ENCODE measurements around the gene MS4A6E. TPM values are rescaled to one million over a fixed set of nuclear protein-coding genes. Genes with fewer than 3 reads are reported as not detected.

Gene MS4A6E
- total RNA-seq, 1 experiment from 2014 or later = not detected

DNA sequence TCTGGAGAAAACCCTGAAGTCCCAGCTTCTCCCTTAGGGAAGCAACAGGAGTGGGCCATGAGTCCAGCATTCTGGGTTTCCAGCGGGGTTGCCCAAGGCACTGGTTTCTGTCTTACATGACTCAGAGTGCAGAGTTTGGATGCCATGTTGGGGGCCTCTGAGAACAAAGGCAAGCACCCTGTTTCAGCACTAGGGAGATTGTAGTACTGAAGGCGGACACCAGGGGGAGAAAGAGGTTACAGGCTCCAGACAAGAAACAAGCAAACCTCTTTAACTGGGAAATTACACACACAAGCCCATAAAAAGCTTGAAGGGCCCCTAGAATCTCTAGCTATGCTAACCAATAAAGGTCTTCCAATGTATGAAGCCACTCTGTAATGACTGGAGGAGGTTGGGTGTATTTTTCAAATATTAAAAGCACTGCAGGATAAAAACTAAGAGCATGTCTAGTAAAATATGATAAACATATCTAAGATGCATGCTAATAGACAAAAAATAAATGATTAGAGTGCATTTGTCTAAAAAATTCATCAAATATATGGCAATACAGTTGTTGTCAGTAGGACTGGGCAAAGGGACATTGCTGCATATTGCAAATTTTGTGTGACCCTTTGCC, 7.1 kb downstream of the MS4A6E start:
- no TSS peak for BruUV-seq (replicated peaks)
- no peak overlapping the region for H3K27ac ChIP-seq
- no peak overlapping the region for H3K4me3 ChIP-seq
- intact Hi-C loops (cut with micrococcal nuclease; ENCODE audit: unreplicated experiment) = loop anchor here (10.0 kb wide), 1 partner anchor 151 kb away; no protein-coding TSS in a partner anchor
- ChIA-PET CTCF (no interaction called here), POLR2A (ENCODE audit: unreplicated experiment) (no interaction called here)
- TF ChIP-seq EZH2 (IDR thresholded peaks at IDR 0.05; ENCODE audit: low read depth) = no peak
- TF ChIP-seq, protein P1, sequence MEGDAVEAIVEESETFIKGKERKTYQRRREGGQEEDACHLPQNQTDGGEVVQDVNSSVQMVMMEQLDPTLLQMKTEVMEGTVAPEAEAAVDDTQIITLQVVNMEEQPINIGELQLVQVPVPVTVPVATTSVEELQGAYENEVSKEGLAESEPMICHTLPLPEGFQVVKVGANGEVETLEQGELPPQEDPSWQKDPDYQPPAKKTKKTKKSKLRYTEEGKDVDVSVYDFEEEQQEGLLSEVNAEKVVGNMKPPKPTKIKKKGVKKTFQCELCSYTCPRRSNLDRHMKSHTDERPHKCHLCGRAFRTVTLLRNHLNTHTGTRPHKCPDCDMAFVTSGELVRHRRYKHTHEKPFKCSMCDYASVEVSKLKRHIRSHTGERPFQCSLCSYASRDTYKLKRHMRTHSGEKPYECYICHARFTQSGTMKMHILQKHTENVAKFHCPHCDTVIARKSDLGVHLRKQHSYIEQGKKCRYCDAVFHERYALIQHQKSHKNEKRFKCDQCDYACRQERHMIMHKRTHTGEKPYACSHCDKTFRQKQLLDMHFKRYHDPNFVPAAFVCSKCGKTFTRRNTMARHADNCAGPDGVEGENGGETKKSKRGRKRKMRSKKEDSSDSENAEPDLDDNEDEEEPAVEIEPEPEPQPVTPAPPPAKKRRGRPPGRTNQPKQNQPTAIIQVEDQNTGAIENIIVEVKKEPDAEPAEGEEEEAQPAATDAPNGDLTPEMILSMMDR (conservative IDR thresholded peaks at IDR 0.05) = peak; percentile 93
- H3F3A ChIP-seq (ENCODE audit: insufficient read depth, low read depth) = no peaks in the 10 kb centered on the region
- no peak overlapping the region for H2AFZ ChIP-seq
- H3K4me1 ChIP-seq (replicated peaks; ENCODE audit: insufficient read depth) = no peaks in the 10 kb centered on the region
- peak in 1 of 2 experiments; percentile 50 for DNase-seq
- no peaks in the 10 kb centered on the region for H3K27me3 ChIP-seq (ENCODE audit: insufficient read depth, low read depth)
- H3K9me2 ChIP-seq (ENCODE audit: insufficient read depth) = no peaks in the 10 kb centered on the region
- H3K36me3 ChIP-seq (ENCODE audit: low read depth) = no peaks in the 10 kb centered on the region
- H3K4me2 ChIP-seq = no peak overlapping the region
- H3K9me3 ChIP-seq (ENCODE audit: insufficient read depth, low read depth) = no peaks in the 10 kb centered on the region
- H3K79me2 ChIP-seq (ENCODE audit: low read depth) = no peaks in the 10 kb centered on the region
- H4K20me1 ChIP-seq (ENCODE audit: insufficient read depth) = no peaks in the 10 kb centered on the region

DNA sequence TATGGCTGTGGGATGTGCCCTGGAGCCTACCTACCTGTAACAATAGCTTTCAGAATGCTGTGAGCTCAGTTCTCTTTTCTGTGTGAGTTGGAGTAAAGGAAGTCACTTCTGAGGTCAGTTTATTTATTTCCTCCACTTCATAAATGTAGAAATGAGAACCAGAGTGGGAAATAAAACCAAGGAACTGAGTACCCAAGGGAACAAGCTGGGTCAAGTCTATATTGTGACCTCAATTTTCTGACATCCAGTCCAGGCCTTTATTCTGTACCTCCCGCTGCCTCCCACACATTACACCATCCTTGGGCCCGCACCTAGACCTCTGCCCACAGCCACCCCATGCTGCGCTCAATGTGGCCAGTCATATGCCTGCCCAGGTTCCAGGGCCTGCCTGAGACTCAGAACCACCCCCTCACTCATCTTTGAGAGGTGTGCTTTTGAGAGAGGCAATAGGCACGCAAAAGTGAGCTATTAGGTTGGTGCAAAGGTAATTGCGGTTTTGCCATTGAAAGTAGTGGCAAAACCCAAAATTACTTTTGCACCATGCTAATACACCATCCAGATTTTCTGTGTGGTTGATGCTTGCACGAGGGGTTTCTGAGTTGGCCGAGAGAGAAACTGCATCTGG, 9.8 kb downstream of the MS4A6E start:
- Histone ChIP-seq H3K27ac (no peak overlapping the region), H3K79me2 (ENCODE audit: low read depth) (no peaks in the 10 kb centered on the region), H3K4me2 (no peak overlapping the region), H3K36me3 (ENCODE audit: low read depth) (no peaks in the 10 kb centered on the region), H3K9me3 (ENCODE audit: insufficient read depth, low read depth) (no peaks in the 10 kb centered on the region), H3K27me3 (ENCODE audit: insufficient read depth, low read depth) (no peaks in the 10 kb centered on the region), H3F3A (ENCODE audit: insufficient read depth, low read depth) (no peaks in the 10 kb centered on the region), H4K20me1 (ENCODE audit: insufficient read depth) (no peaks in the 10 kb centered on the region), H3K9me2 (ENCODE audit: insufficient read depth) (no peaks in the 10 kb centered on the region), H3K4me3 (no peak overlapping the region), H3K4me1 (replicated peaks; ENCODE audit: insufficient read depth) (no peaks in the 10 kb centered on the region), H2AFZ (no peak overlapping the region)
- DNase-seq = no peak
- intact Hi-C loops (cut with micrococcal nuclease; ENCODE audit: unreplicated experiment) = loop anchor here (10.0 kb wide), 1 partner anchor 148 kb away; no protein-coding TSS in a partner anchor
- no peak for TF ChIP-seq EZH2 (IDR thresholded peaks at IDR 0.05; ENCODE audit: low read depth)
- TF ChIP-seq, protein P1 (conservative IDR thresholded peaks at IDR 0.05) = no peak
- no TSS peak for BruUV-seq (replicated peaks)
- CTCF ChIA-PET = no interaction called here
- POLR2A ChIA-PET (ENCODE audit: unreplicated experiment) = no interaction called here

DNA sequence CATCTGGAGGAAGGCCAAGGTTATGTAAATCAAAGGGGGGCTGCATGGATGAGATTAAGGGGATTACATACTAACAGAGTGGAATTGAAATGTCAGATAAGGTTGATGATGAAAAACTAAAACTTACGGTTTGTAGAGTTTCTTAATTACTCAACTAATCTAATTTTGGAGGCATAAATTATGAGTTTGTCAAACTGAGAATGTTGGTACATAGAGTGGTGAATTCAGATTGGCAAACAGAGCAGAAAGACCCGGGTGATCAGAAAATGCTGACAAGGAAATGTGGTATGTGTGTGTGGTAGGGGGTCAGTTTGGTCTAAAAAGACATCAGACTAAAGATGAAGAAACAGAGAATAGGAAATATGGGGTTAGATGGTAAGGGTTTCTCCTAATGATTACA, 11.0 kb downstream of the MS4A6E start:
- no peak overlapping the region for H3K4me3 ChIP-seq
- H3K36me3 ChIP-seq (ENCODE audit: low read depth) = no peaks in the 10 kb centered on the region
- H3K9me2 ChIP-seq (ENCODE audit: insufficient read depth) = no peaks in the 10 kb centered on the region
- no peak for DNase-seq
- no peaks in the 10 kb centered on the region for H3K27me3 ChIP-seq (ENCODE audit: insufficient read depth, low read depth)
- TF ChIP-seq, protein P1 (conservative IDR thresholded peaks at IDR 0.05) = no peak
- no peak for TF ChIP-seq EZH2 (IDR thresholded peaks at IDR 0.05; ENCODE audit: low read depth)
- H3K4me1 ChIP-seq (replicated peaks; ENCODE audit: insufficient read depth) = no peaks in the 10 kb centered on the region
- no peak overlapping the region for H3K27ac ChIP-seq
- H2AFZ ChIP-seq = no peak overlapping the region
- H3K79me2 ChIP-seq (ENCODE audit: low read depth) = no peaks in the 10 kb centered on the region
- H4K20me1 ChIP-seq (ENCODE audit: insufficient read depth) = no peaks in the 10 kb centered on the region
- no TSS peak for BruUV-seq (replicated peaks)
- H3F3A ChIP-seq (ENCODE audit: insufficient read depth, low read depth) = no peaks in the 10 kb centered on the region
- POLR2A ChIA-PET (ENCODE audit: unreplicated experiment) = no interaction called here
- no peak overlapping the region for H3K4me2 ChIP-seq
- intact Hi-C loops (cut with micrococcal nuclease; ENCODE audit: unreplicated experiment) = loop anchor here (10.0 kb wide), 1 partner anchor 147 kb away; no protein-coding TSS in a partner anchor
- CTCF ChIA-PET = no interaction called here
- H3K9me3 ChIP-seq (ENCODE audit: insufficient read depth, low read depth) = no peaks in the 10 kb centered on the region

All from PC-9 (cell line).